ENCODE data around the gene PBX3. TPM values are rescaled to one million over a fixed set of nuclear protein-coding genes. Genes with fewer than 3 reads are reported as not detected.

The PBX3 gene
- total and polyA plus RNA-seq, 10 of the 15 experiments (the other 5 are each of a cell fraction or from before 2014, with no cell fraction given), result 6.7 to 146 (median 22.2) TPM

DNA sequence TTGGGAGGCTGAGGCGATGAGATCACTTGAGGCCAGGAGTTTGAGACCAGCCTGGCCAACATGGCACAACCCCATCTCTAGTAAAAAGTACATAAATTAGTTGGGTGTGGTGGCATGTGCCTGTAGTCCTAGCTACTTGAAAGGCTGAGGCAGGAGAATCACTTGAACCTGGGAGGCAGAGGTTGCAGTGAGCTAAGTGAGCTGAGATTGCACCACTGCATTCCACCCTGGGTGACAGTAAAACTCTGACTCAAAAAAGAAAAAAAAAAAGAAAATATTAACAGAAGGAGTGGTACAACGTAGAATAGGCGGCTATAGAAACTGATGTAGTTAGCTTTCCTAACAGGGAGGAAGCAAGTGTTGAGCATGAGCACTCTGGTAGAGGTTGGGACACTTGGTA lies 59.9 kb downstream of the PBX3 start:
- CTCF ChIA-PET, result interaction anchor here (1.5 kb wide), 1 partner anchor 9 kb away, joined by 3 read pairs; no protein-coding TSS in a partner anchor
- intact Hi-C loops (cut with micrococcal nuclease; ENCODE audit: unreplicated experiment), result no loop called here
- no TSS peak for BruUV-seq (replicated peaks)

More for the DNA sequence above, 59.9 kb downstream of the PBX3 start:
- Histone ChIP-seq H3K9me3 (replicated peaks; ENCODE audit: control insufficient read depth, insufficient read depth, low read length) (no peaks in the 10 kb centered on the region; the same call in 2 of the 3 replicates), H3K27ac (ENCODE audit: control insufficient read depth, insufficient read depth) (no peak overlapping the region), H3K79me2 (ENCODE audit: control insufficient read depth, insufficient read depth, low read length) (no peaks in the 10 kb centered on the region), H3K9ac (ENCODE audit: control insufficient read depth, insufficient read depth, low read length) (no peak overlapping the region), H3K27me3 (replicated peaks in 1 of 2; ENCODE audit: control insufficient read depth in 2 of 2, insufficient read depth in 2 of 2, low read length in 1 of 2) (no peaks in the 10 kb centered on the region), H3K36me3 (ENCODE audit: control insufficient read depth in 2 of 2, insufficient read depth in 2 of 2, low read length in 1 of 2) (peaks cover 0 to 2% of the 10 kb centered on the region in 2 experiments; a peak in 1 of 4 replicates), H2AFZ (ENCODE audit: control insufficient read depth, low read depth, low read length) (no peak overlapping the region), H3K4me3 (no peak overlapping the region), H4K20me1 (ENCODE audit: control insufficient read depth, insufficient read depth) (no peaks in the 10 kb centered on the region), H3K4me2 (ENCODE audit: control insufficient read depth, insufficient read depth) (no peak overlapping the region), H3K4me1 (ENCODE audit: control insufficient read depth, insufficient read depth, low read length) (no peaks in the 10 kb centered on the region; the same call in 1 of the 2 replicates)
- DNase-seq (ENCODE audit: low read depth, low spot score), result no peak
- in situ Hi-C loops (cut with MboI), result no loop called here
- 96% methylated on average over 3 of the region's 3 CpGs for WGBS (ENCODE audit: insufficient coverage, insufficient replicate concordance, low lambda C conversion rate, missing lambda C conversion rate)
- ChIA-PET SMC1A (ENCODE audit: uncharacterized antibody, unreplicated experiment) (interaction anchor here (0.7 to 1.2 kb wide), 2 partner anchors 9 to 14 kb away, joined by 4 to 6 read pairs; no protein-coding TSS in a partner anchor), RAD21 (ENCODE audit: unreplicated experiment) (interaction anchor here (1.2 kb wide), 1 partner anchor 9 kb away, joined by 3 read pairs; no protein-coding TSS in a partner anchor), POLR2A (no interaction called here)
- ATAC-seq, result no peak
- TF ChIP-seq, protein P1, sequence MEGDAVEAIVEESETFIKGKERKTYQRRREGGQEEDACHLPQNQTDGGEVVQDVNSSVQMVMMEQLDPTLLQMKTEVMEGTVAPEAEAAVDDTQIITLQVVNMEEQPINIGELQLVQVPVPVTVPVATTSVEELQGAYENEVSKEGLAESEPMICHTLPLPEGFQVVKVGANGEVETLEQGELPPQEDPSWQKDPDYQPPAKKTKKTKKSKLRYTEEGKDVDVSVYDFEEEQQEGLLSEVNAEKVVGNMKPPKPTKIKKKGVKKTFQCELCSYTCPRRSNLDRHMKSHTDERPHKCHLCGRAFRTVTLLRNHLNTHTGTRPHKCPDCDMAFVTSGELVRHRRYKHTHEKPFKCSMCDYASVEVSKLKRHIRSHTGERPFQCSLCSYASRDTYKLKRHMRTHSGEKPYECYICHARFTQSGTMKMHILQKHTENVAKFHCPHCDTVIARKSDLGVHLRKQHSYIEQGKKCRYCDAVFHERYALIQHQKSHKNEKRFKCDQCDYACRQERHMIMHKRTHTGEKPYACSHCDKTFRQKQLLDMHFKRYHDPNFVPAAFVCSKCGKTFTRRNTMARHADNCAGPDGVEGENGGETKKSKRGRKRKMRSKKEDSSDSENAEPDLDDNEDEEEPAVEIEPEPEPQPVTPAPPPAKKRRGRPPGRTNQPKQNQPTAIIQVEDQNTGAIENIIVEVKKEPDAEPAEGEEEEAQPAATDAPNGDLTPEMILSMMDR (IDR thresholded peaks at IDR 0.05 in 2 of 3, conservative IDR thresholded peaks at IDR 0.05 in 1 of 3; ENCODE audit: control insufficient read depth in 2 of 3, extremely low read depth in 1 of 3, insufficient read depth in 1 of 3, low read depth in 3 of 3, low read length in 3 of 3), result no peak
- TF ChIP-seq ZBED1 (IDR thresholded peaks at IDR 0.05; ENCODE audit: borderline replicate concordance) (no peak), RAD21 (IDR thresholded peaks at IDR 0.05; ENCODE audit: insufficient read depth, low read depth, low read length) (no peak), TAF1 (IDR thresholded peaks at IDR 0.05; ENCODE audit: borderline replicate concordance, low read depth, low read length) (no peak), SMAD5 (IDR thresholded peaks at IDR 0.05; ENCODE audit: low read depth) (no peak)
- TF ChIP-seq, protein P2, sequence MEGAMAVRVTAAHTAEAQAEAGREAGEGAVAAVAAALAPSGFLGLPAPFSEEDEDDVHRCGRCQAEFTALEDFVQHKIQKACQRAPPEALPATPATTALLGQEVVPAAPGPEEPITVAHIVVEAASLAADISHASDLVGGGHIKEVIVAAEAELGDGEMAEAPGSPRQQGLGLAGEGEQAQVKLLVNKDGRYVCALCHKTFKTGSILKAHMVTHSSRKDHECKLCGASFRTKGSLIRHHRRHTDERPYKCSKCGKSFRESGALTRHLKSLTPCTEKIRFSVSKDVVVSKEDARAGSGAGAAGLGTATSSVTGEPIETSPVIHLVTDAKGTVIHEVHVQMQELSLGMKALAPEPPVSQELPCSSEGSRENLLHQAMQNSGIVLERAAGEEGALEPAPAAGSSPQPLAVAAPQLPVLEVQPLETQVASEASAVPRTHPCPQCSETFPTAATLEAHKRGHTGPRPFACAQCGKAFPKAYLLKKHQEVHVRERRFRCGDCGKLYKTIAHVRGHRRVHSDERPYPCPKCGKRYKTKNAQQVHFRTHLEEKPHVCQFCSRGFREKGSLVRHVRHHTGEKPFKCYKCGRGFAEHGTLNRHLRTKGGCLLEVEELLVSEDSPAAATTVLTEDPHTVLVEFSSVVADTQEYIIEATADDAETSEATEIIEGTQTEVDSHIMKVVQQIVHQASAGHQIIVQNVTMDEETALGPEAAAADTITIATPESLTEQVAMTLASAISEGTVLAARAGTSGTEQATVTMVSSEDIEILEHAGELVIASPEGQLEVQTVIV (IDR thresholded peaks at IDR 0.05; ENCODE audit: borderline replicate concordance, partially characterized antibody), result no peak
- peak; percentile 41 for FAIRE-seq
